ENCODE data around the gene CDX2. TPM values are rescaled to one million over a fixed set of nuclear protein-coding genes. Genes with fewer than 3 reads are reported as not detected.

The CDX2 gene
- total RNA-seq, 4 donors from 2014 or later, result not detected

DNA sequence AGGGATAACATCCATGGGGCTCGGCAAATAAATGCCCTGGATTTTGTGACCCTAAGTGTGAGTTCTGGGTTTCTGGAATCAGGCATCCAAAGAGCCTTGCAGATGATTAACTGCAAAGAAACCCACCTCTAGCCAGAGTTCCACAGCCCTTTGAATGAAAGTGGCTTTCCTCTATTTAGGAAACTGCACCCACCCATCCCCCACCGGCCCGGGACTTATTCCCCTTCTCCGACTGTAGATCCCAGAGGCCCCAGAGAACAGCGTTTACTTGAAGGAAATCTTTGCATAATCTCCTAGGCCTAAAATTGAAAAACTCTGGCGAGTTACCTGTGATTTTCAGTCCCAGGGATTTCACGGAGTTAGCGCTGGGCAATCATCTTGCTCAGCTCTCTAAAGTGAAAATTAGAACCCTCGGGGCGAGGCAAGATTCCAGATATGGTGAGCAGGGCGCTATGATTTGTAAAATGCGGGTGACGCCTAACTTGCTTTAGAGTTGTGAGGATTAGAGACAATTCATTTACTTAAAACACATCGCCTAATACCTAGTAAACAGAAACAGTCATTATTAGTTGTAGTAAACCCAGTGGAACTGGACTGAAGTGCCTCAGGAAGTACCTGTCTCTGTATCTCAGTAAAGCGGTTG lies 10.0 kb upstream of the CDX2 start:
- TF ChIP-seq CTCF (IDR thresholded peaks at IDR 0.05), result no peak
- DNase-seq (ENCODE audit: low spot score) (no peak), ATAC-seq (ENCODE audit: low FRiP score) (no peak)

- DNase-seq (ENCODE audit: low spot score) (no peak), ATAC-seq (ENCODE audit: low FRiP score) (no peak)
- TF ChIP-seq CTCF (IDR thresholded peaks at IDR 0.05), result no peak
Observed at GRCh38 chr13:27978301-27978968, 9.3 kb upstream of the CDX2 start.

- DNase-seq (ENCODE audit: low spot score), result no peak
- ATAC-seq (ENCODE audit: low FRiP score), result no peak
- no peak for TF ChIP-seq CTCF (IDR thresholded peaks at IDR 0.05)
Observed at GRCh38 chr13:27977476-27978300, 8.6 kb upstream of the CDX2 start.

DNA sequence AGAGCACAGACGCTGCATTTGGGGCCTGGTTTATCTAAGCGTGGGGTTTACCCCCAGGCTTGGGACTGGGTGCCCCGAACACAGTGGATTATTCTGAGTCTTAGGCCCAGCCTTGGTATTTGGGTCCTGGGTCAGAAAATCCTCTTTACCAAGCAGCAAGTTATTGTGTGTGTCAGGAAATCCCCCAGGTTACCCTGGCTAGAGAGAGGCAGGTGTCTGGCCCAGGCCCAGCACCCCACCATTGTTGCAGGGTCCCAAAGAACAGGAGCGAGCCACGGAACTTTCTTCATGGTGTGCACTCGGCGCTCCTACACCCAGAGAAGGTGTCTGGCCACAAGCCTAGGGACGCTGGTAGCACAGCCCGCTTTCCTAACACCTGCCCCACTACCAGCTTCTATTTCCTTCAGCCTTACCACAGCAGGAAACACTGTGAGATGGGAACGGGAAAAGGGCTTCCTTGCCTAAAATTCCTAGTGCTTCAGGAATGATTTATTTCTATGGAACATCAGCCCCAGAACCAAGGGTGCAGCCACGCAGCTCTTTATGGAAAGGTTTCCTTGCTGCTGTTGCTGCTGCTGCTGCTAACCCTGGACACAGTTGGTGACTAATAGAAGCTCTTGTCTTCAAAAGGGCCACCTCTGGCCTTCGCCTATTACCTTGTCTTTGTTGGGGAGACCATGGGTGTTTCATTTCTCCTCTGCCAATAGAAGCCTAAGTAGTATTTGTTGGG lies 7.4 kb upstream of the CDX2 start:
- ATAC-seq (ENCODE audit: low FRiP score), result no peak
- TF ChIP-seq CTCF (IDR thresholded peaks at IDR 0.05), result no peak
- DNase-seq (ENCODE audit: low spot score), result no peak

- TF ChIP-seq CTCF (IDR thresholded peaks at IDR 0.05), result no peak
- no peak for DNase-seq (ENCODE audit: low spot score)
- no peak for ATAC-seq (ENCODE audit: low FRiP score)
Observed at GRCh38 chr13:27975564-27976361, 6.6 kb upstream of the CDX2 start.

GRCh38 chr13:27973961-27974662 lies 5.0 kb upstream of the CDX2 start:
- DNase-seq (ENCODE audit: low spot score) (no peak), ATAC-seq (ENCODE audit: low FRiP score) (no peak)
- TF ChIP-seq CTCF (IDR thresholded peaks at IDR 0.05), result no peak

Measured in omental fat pad (tissue), 4 donors.